Nephron (organoid): ENCODE measurements around the gene SGSM2.
A peak's percentile ranks its signal among the peaks of the same experiment; 100 is the strongest.

Source experiments
- H3K27ac Mint-ChIP-seq, 3 experiments: 2 replicates each; pipeline ENCODE4 v1.8.0; 2020; ENCODE audit warnings: mixed read lengths in 3 of 3, mild to moderate bottlenecking in 2 of 3, moderate library complexity in 1 of 3
- H3K27me3 Mint-ChIP-seq: 2 replicates; pipeline ENCODE4 v1.8.0; 2021; ENCODE audit warnings: low read depth, mild to moderate bottlenecking, moderate library complexity, mixed read lengths
- H3K36me3 Mint-ChIP-seq: 2 replicates; pipeline ENCODE4 v1.8.0; 2020; ENCODE audit warnings: low read depth, mixed read lengths
- H3K4me1 Mint-ChIP-seq: 2 replicates; pipeline ENCODE4 v1.8.0; 2020; ENCODE audit warnings: mixed read lengths
- H3K4me3 Mint-ChIP-seq, 3 experiments: 2 replicates each; pipeline ENCODE4 v1.8.0; 2020; ENCODE audit warnings: mild to moderate bottlenecking in 3 of 3, mixed read lengths in 3 of 3, moderate library complexity in 2 of 3
- H3K9me3 Mint-ChIP-seq: 2 replicates; pipeline ENCODE4 v1.8.0; 2020; ENCODE audit warnings: mixed read lengths
- CTCF ChIP-seq, 3 experiments: fragments of 200-600 bp; sonication (generic); IDR thresholded peaks; one replicate each; pipeline ENCODE4 v1.5.0; 2021; ENCODE audit warnings: antibody characterized with exemption in 3 of 3; ENCODE audit not compliant: unreplicated experiment in 3 of 3

The SGSM2 gene

GRCh38 chr17:2366747-2367494 is 29.6 kb downstream of the SGSM2 start:
- TF ChIP-seq CTCF (IDR thresholded peaks at IDR 0.05; ENCODE audit: unreplicated experiment in 3 of 3) = peak; percentile 44 to 49 (median 45)
- Mint-ChIP-seq H3K27ac (peak overlapping the region; percentile 70 to 75 (median 71)), H3K9me3 (no peaks in the 10 kb centered on the region), H3K36me3 (peaks cover 7% of the 10 kb centered on the region), H3K4me1 (peaks cover 29% of the 10 kb centered on the region), H3K27me3 (no peaks in the 10 kb centered on the region), H3K4me3 (peak overlapping the region in 1 of 3 experiments; percentile 49)

GRCh38 chr17:2368359-2368758 is 31.1 kb downstream of the SGSM2 start:
- Mint-ChIP-seq H3K4me1 (peaks cover 29% of the 10 kb centered on the region), H3K4me3 (no peak overlapping the region), H3K27me3 (no peaks in the 10 kb centered on the region), H3K9me3 (no peaks in the 10 kb centered on the region), H3K36me3 (peaks cover 3% of the 10 kb centered on the region), H3K27ac (no peak overlapping the region)
- TF ChIP-seq CTCF (IDR thresholded peaks at IDR 0.05; ENCODE audit: unreplicated experiment in 3 of 3) = no peak

GRCh38 chr17:2369039-2369438 is 31.7 kb downstream of the SGSM2 start:
- Mint-ChIP-seq H3K36me3 (peaks cover 3% of the 10 kb centered on the region), H3K4me1 (peaks cover 25% of the 10 kb centered on the region), H3K4me3 (no peak overlapping the region), H3K27ac (peak overlapping the region in 2 of 3 experiments; percentile 22 to 38), H3K27me3 (no peaks in the 10 kb centered on the region), H3K9me3 (no peaks in the 10 kb centered on the region)
- no peak for TF ChIP-seq CTCF (IDR thresholded peaks at IDR 0.05; ENCODE audit: unreplicated experiment in 3 of 3)

GRCh38 chr17:2369551-2370210 is 32.4 kb downstream of the SGSM2 start:
- Mint-ChIP-seq H3K9me3 (no peaks in the 10 kb centered on the region), H3K36me3 (peaks cover 5% of the 10 kb centered on the region), H3K27ac (peak overlapping the region in 2 of 3 experiments; percentile 31 to 48), H3K4me1 (peaks cover 21% of the 10 kb centered on the region), H3K27me3 (no peaks in the 10 kb centered on the region), H3K4me3 (no peak overlapping the region)
- peak in 1 of 3 experiments; percentile 22 for TF ChIP-seq CTCF (IDR thresholded peaks at IDR 0.05; ENCODE audit: unreplicated experiment in 3 of 3)

GRCh38 chr17:2370211-2370589 is 32.9 kb downstream of the SGSM2 start:
- H3K27ac Mint-ChIP-seq = peak overlapping the region in 1 of 3 experiments; percentile 48
- no peak for TF ChIP-seq CTCF (IDR thresholded peaks at IDR 0.05; ENCODE audit: unreplicated experiment in 3 of 3)
- H3K9me3 Mint-ChIP-seq = no peaks in the 10 kb centered on the region
- H3K36me3 Mint-ChIP-seq = peaks cover 9% of the 10 kb centered on the region
- no peaks in the 10 kb centered on the region for H3K27me3 Mint-ChIP-seq
- H3K4me1 Mint-ChIP-seq = peaks cover 21% of the 10 kb centered on the region
- H3K4me3 Mint-ChIP-seq = no peak overlapping the region
